Liver (tissue), 9 donors: Measurements from ENCODE around the gene MANEA. TPM values are rescaled to one million over a fixed set of nuclear protein-coding genes. Genes with fewer than 3 reads are reported as not detected.

Source experiments
- DNase-seq: peaks from one replicate; pipeline ENCODE4 v3.0.0-alpha.2; 2017; ENCODE audit warnings: low spot score
- H3K27ac ChIP-seq, 2 donors: one replicate each; pipeline ENCODE4 v1.7.0; 2013; ENCODE audit warnings: inconsistent platforms in 2 of 2, low read length in 2 of 2, control low read depth in 1 of 2, low read depth in 1 of 2, mild to moderate bottlenecking in 1 of 2
- H3K27me3 ChIP-seq, 4 donors: one replicate each; pipeline versions ENCODE4 v1.6.1 to v1.7.0; 2013; ENCODE audit warnings: low read length in 3 of 4, inconsistent platforms in 1 of 4, mild to moderate bottlenecking in 1 of 4, moderate library complexity in 1 of 4; ENCODE audit not compliant: control insufficient read depth in 4 of 4, insufficient read depth in 4 of 4
- H3K36me3 ChIP-seq, 4 donors: one replicate each; pipeline versions ENCODE4 v1.6.1 to v1.7.0; 2013; ENCODE audit warnings: low read length in 3 of 4, mild to moderate bottlenecking in 3 of 4, low read depth in 1 of 4, moderate library complexity in 1 of 4; ENCODE audit not compliant: control insufficient read depth in 4 of 4, insufficient read depth in 3 of 4
- H3K4me1 ChIP-seq, 4 donors: one replicate each; pipeline versions ENCODE4 v1.6.1 to v1.7.0; 2013; ENCODE audit warnings: low read length in 3 of 4, mild to moderate bottlenecking in 3 of 4, moderate library complexity in 1 of 4; ENCODE audit not compliant: control insufficient read depth in 4 of 4, insufficient read depth in 4 of 4
- H3K4me3 ChIP-seq, 3 donors: one replicate each; pipeline versions ENCODE4 v1.6.1 to v1.7.0; 2013; ENCODE audit warnings: low read length in 3 of 3, control low read depth in 1 of 3, low read depth in 1 of 3, mild to moderate bottlenecking in 1 of 3
- H3K9ac ChIP-seq, 2 donors: one replicate each; pipeline ENCODE4 v1.7.0; 2013; ENCODE audit warnings: low read length in 2 of 2, mild to moderate bottlenecking in 2 of 2, moderate library complexity in 2 of 2, control low read depth in 1 of 2, low read depth in 1 of 2
- H3K9me3 ChIP-seq, 4 donors: one replicate each; pipeline versions ENCODE4 v1.6.1 to v1.7.0; 2013; ENCODE audit warnings: low read length in 3 of 4; ENCODE audit not compliant: control insufficient read depth in 4 of 4
- ATF3 ChIP-seq: IDR thresholded peaks from 2 replicates; pipeline ENCODE4 v1.6.1; 2016; ENCODE audit warnings: antibody characterized with exemption
- EGR1 ChIP-seq, 2 donors: IDR thresholded peaks; 2 replicates each; pipeline ENCODE4 v1.6.1; 2016 to 2018; ENCODE audit warnings: antibody characterized with exemption in 2 of 2, low read depth in 2 of 2
- FOXA1 ChIP-seq: IDR thresholded peaks from 2 replicates; pipeline ENCODE4 v1.6.1; 2016; ENCODE audit warnings: antibody characterized with exemption
- FOXA2 ChIP-seq: IDR thresholded peaks from 2 replicates; pipeline ENCODE4 v1.6.1; 2016; ENCODE audit warnings: antibody characterized with exemption
- HNF4A ChIP-seq, 2 donors: conservative IDR thresholded peaks; 2 replicates each; pipeline ENCODE4 v1.6.1; 2016; ENCODE audit warnings: antibody characterized with exemption in 2 of 2, mild to moderate bottlenecking in 2 of 2
- HNF4G ChIP-seq: IDR thresholded peaks from 2 replicates; pipeline ENCODE4 v1.6.1; 2016; ENCODE audit warnings: antibody characterized with exemption
- JUND ChIP-seq, 2 donors: IDR thresholded peaks; 2 replicates each; pipeline ENCODE4 v1.6.1; 2016; ENCODE audit warnings: antibody characterized with exemption in 2 of 2
- NR2F2 ChIP-seq: IDR thresholded peaks from 2 replicates; pipeline ENCODE4 v1.6.1; 2016; ENCODE audit warnings: antibody characterized with exemption
- RAD21 ChIP-seq, 2 donors: IDR thresholded peaks; 2 replicates each; pipeline ENCODE4 v1.6.1; 2016; ENCODE audit warnings: antibody characterized with exemption in 2 of 2, mild to moderate bottlenecking in 2 of 2
- RXRA ChIP-seq, 2 donors: IDR thresholded peaks; 2 replicates each; pipeline ENCODE4 v1.6.1; 2017 to 2018; ENCODE audit warnings: antibody characterized with exemption in 2 of 2, mild to moderate bottlenecking in 1 of 2
- SP1 ChIP-seq: IDR thresholded peaks from 2 replicates; pipeline ENCODE4 v1.6.1; 2018; ENCODE audit warnings: antibody characterized with exemption, mild to moderate bottlenecking
- TAF1 ChIP-seq: conservative IDR thresholded peaks from 2 replicates; pipeline ENCODE4 v1.6.1; 2016; ENCODE audit warnings: antibody characterized with exemption, mild to moderate bottlenecking
- YY1 ChIP-seq: IDR thresholded peaks from 2 replicates; pipeline ENCODE4 v1.6.1; 2016; ENCODE audit warnings: antibody characterized with exemption, mild to moderate bottlenecking
- ZBTB33 ChIP-seq: IDR thresholded peaks from 2 replicates; pipeline ENCODE4 v1.6.1; 2016; ENCODE audit warnings: antibody characterized with exemption
- WGBS: extraction: QIAGEN DNeasy Blood & Tissue Kit; methylation state at CpG from one replicate; pipeline ENCODE4 v1.1.7; 2013; 5-methylcytosine and 5-hydroxymethylcytosine counted together
- polyA plus RNA-seq, 2 donors: library from polyadenylated mRNA; stranded (reverse) in 1 of 2; unstranded in 1 of 2; fragments of 200-250 nt in 1 of 2; fragments of >200 nt in 1 of 2; fragmentation: Nextera tagmentation in 1 of 2; extraction: Ambion mirVana in 1 of 2; gene quantifications; one replicate each; pipeline versions ENCODE4 v1.2.1 to v1.2.3, GENCODE V29; 2013 to 2015
- total RNA-seq, 2 donors: library from RNA; depleted of rRNA; stranded (reverse); fragments of >200 nt; gene quantifications; one replicate each; pipeline ENCODE4 v1.2.3, GENCODE V29; 2014
- TF ChIP-seq, protein P1 (sequence below): IDR thresholded peaks from 2 replicates; pipeline ENCODE4 v1.6.1; 2016; ENCODE audit warnings: antibody characterized with exemption, mild to moderate bottlenecking
- TF ChIP-seq, protein P2 (sequence below): IDR thresholded peaks from 2 replicates; pipeline ENCODE4 v1.6.1; 2016; ENCODE audit warnings: antibody characterized with exemption
- donor health status: healthy.
- donor health status: healthy.
- donor health status: healthy.
- donor health status: healthy.
- donor health status: healthy.

Gene MANEA
- total and polyA plus RNA-seq, 4 donors = 9.7 to 37.4 (median 18.9) TPM

GRCh38 chr6:95546148-95546547 is 31.2 kb upstream of the MANEA start (continued):
- TF ChIP-seq, protein P1, sequence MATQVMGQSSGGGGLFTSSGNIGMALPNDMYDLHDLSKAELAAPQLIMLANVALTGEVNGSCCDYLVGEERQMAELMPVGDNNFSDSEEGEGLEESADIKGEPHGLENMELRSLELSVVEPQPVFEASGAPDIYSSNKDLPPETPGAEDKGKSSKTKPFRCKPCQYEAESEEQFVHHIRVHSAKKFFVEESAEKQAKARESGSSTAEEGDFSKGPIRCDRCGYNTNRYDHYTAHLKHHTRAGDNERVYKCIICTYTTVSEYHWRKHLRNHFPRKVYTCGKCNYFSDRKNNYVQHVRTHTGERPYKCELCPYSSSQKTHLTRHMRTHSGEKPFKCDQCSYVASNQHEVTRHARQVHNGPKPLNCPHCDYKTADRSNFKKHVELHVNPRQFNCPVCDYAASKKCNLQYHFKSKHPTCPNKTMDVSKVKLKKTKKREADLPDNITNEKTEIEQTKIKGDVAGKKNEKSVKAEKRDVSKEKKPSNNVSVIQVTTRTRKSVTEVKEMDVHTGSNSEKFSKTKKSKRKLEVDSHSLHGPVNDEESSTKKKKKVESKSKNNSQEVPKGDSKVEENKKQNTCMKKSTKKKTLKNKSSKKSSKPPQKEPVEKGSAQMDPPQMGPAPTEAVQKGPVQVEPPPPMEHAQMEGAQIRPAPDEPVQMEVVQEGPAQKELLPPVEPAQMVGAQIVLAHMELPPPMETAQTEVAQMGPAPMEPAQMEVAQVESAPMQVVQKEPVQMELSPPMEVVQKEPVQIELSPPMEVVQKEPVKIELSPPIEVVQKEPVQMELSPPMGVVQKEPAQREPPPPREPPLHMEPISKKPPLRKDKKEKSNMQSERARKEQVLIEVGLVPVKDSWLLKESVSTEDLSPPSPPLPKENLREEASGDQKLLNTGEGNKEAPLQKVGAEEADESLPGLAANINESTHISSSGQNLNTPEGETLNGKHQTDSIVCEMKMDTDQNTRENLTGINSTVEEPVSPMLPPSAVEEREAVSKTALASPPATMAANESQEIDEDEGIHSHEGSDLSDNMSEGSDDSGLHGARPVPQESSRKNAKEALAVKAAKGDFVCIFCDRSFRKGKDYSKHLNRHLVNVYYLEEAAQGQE = no peak
- TF ChIP-seq, protein P2, sequence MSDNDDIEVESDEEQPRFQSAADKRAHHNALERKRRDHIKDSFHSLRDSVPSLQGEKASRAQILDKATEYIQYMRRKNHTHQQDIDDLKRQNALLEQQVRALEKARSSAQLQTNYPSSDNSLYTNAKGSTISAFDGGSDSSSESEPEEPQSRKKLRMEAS = no peak

- Histone ChIP-seq H3K9ac (no peak overlapping the region), H3K4me1 (peaks cover 7 to 23% (median 16%) of the 10 kb centered on the region in 4 donors), H3K4me3 (no peak overlapping the region), H3K27ac (no peak overlapping the region), H3K36me3 (no peaks in the 10 kb centered on the region), H3K27me3 (no peaks in the 10 kb centered on the region), H3K9me3 (no peaks in the 10 kb centered on the region)
- 61% methylated on average over 1 of the region's 1 CpG for WGBS
- DNase-seq = no peak
- TF ChIP-seq EGR1 (IDR thresholded peaks at IDR 0.05; ENCODE audit: low read depth in 2 of 2) = no peak
- no peak for TF ChIP-seq ATF3
- TF ChIP-seq HNF4G = peak; percentile 12
- no peak for TF ChIP-seq TAF1
- TF ChIP-seq, protein P2 = no peak
- TF ChIP-seq FOXA2 = no peak
- TF ChIP-seq SP1 = no peak
- TF ChIP-seq RAD21 (IDR thresholded peaks at IDR 0.05) = no peak
- TF ChIP-seq JUND (IDR thresholded peaks at IDR 0.05) = no peak
- TF ChIP-seq, protein P1 = no peak
- no peak for TF ChIP-seq NR2F2
- TF ChIP-seq YY1 = no peak
- TF ChIP-seq RXRA (IDR thresholded peaks at IDR 0.05) = no peak
- no peak for TF ChIP-seq ZBTB33
- TF ChIP-seq FOXA1 = no peak
- TF ChIP-seq HNF4A (conservative IDR thresholded peaks at IDR 0.05) = peak; percentile 63 to 83
These were observed 30.3 kb upstream of the MANEA start for GRCh38 chr6:95547043-95547442.
